CD4-positive, CD25-positive, alpha-beta regulatory T cell (primary cell): ENCODE measurements around the gene ITPKB. TPM values are rescaled to one million over a fixed set of nuclear protein-coding genes. Genes with fewer than 3 reads are reported as not detected.

Experiments
- ATAC-seq, 2 donors: fragments of 150-1000 bp; cut with Tn5 transposase; one replicate each; pipeline ENCODE4 v1.10.0; 2021; ENCODE audit warnings: low read depth in 2 of 2, moderate number of reproducible peaks in 2 of 2, moderate library complexity in 1 of 2
- DNase-seq, 3 donors: peaks; one replicate each; pipeline versions ENCODE4 v3.0.0 to v3.0.0-alpha.2; 2012 to 2022; ENCODE audit warnings: mixed read lengths in 1 of 3
- H3K27ac ChIP-seq: one replicate; pipeline ENCODE4 v1.7.0; 2013; ENCODE audit warnings: mild to moderate bottlenecking, low read length; ENCODE audit not compliant: insufficient read depth, poor library complexity, severe bottlenecking
- H3K27me3 ChIP-seq: one replicate; pipeline ENCODE4 v1.7.0; 2013; ENCODE audit warnings: low read length; ENCODE audit not compliant: control insufficient read depth, insufficient read depth
- H3K36me3 ChIP-seq: one replicate; pipeline ENCODE4 v1.7.0; 2013; ENCODE audit warnings: mild to moderate bottlenecking, low read length, moderate library complexity; ENCODE audit not compliant: control insufficient read depth, insufficient read depth
- H3K4me1 ChIP-seq: 2 replicates; pipeline ENCODE4 v1.7.0; 2013; ENCODE audit warnings: mild to moderate bottlenecking, low read length; ENCODE audit not compliant: insufficient read depth, control insufficient read depth, poor library complexity, severe bottlenecking
- H3K4me3 ChIP-seq: one replicate; pipeline ENCODE4 v1.7.0; 2013; ENCODE audit warnings: low read depth, mild to moderate bottlenecking, low read length, moderate library complexity
- H3K9me3 ChIP-seq, 2 experiments: 1 replicate in 1 of 2; 2 replicates in 1 of 2; pipeline ENCODE4 v1.7.0; 2013; ENCODE audit warnings: low read length in 2 of 2, mild to moderate bottlenecking in 1 of 2, moderate library complexity in 1 of 2; ENCODE audit not compliant: control insufficient read depth in 2 of 2
- H3K27ac Mint-ChIP-seq, 3 donors: one replicate each; pipeline ENCODE4 v1.8.0; 2020 to 2022; ENCODE audit warnings: mild to moderate bottlenecking in 3 of 3, mixed read lengths in 3 of 3, moderate library complexity in 2 of 3
- H3K27me3 Mint-ChIP-seq: one replicate; pipeline ENCODE4 v1.8.0; 2022; ENCODE audit warnings: mild to moderate bottlenecking, mixed read lengths
- H3K36me3 Mint-ChIP-seq: one replicate; pipeline ENCODE4 v1.8.0; 2020; ENCODE audit warnings: mixed read lengths
- H3K4me1 Mint-ChIP-seq, 4 donors: one replicate each; pipeline ENCODE4 v1.8.0; 2020 to 2022; ENCODE audit warnings: mixed read lengths in 4 of 4, mild to moderate bottlenecking in 1 of 4
- H3K4me3 Mint-ChIP-seq, 4 donors: one replicate each; pipeline ENCODE4 v1.8.0; 2020 to 2022; ENCODE audit warnings: mild to moderate bottlenecking in 4 of 4, mixed read lengths in 4 of 4, moderate library complexity in 3 of 4
- H3K9me3 Mint-ChIP-seq, 7 donors: one replicate each; pipeline ENCODE4 v1.8.0; 2020 to 2022; ENCODE audit warnings: mixed read lengths in 7 of 7, mild to moderate bottlenecking in 3 of 7, moderate library complexity in 2 of 7
- polyA plus RNA-seq, 4 donors: library from polyadenylated mRNA; unstranded; fragments of 300-500 nt; fragmentation: Illumina TruSeq; gene quantifications; one replicate each; pipeline ENCODE4 v1.2.3, GENCODE V29; 2021
- total RNA-seq: library from RNA; stranded (reverse); gene quantifications from one replicate; pipeline ENCODE4 v1.2.3, GENCODE V29; 2022

Gene ITPKB
- total and polyA plus RNA-seq, 5 donors from 2014 or later = 38.5 to 216 (median 48.0) TPM

- H3K4me3 Mint-ChIP-seq = peak overlapping the region; percentile 78 to 92 (median 86)
- H3K4me1 Mint-ChIP-seq = peaks cover 48 to 88% (median 64%) of the 10 kb centered on the region in 4 donors
Measured at GRCh38 chr1:226702318-226702956, 36.6 kb downstream of the ITPKB start.

DNA sequence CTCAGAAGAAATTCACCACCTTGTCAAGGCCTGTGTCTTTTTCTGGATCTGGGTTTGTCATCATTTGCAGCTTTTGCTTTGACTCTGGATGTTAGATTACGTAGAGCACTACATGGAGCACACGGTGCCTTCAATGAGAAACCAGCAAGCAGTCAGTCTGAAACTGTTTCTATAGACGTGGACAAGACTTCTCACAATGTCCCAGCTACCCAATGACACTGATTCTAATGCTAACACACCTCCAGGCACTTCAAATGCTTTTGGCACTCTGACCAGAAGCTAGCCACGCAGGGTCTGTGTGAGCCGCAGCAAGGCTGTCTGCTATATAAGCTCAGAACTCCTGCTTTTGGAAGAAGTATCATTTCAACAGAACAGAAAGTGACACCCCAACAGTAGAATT, 38.2 kb downstream of the ITPKB start:
- Mint-ChIP-seq H3K36me3 (peaks cover 24% of the 10 kb centered on the region), H3K9me3 (no peaks in the 10 kb centered on the region), H3K4me3 (peak overlapping the region; percentile 54 to 74 (median 67)), H3K27me3 (no peaks in the 10 kb centered on the region), H3K27ac (peak overlapping the region; percentile 87 to 93 (median 89)), H3K4me1 (peaks cover 53 to 93% (median 74%) of the 10 kb centered on the region in 4 donors)
- Histone ChIP-seq H3K27ac (peak overlapping the region; percentile 55), H3K9me3 (no peaks in the 10 kb centered on the region), H3K4me1 (peaks cover 83% of the 10 kb centered on the region), H3K27me3 (no peaks in the 10 kb centered on the region), H3K36me3 (peaks cover 38% of the 10 kb centered on the region), H3K4me3 (peak overlapping the region; percentile 26)
- DNase-seq = no peak
- no peak for ATAC-seq

More at GRCh38 chr1:226702318-226702956, 36.6 kb downstream of the ITPKB start:
- H3K27ac ChIP-seq = peak overlapping the region; percentile 94
- H3K36me3 ChIP-seq = peaks cover 38% of the 10 kb centered on the region
- peaks cover 70% of the 10 kb centered on the region for H3K4me1 ChIP-seq
- peak overlapping the region; percentile 86 for H3K4me3 ChIP-seq
- DNase-seq = no peak
- H3K27me3 ChIP-seq = no peaks in the 10 kb centered on the region
- peaks cover 16% of the 10 kb centered on the region for H3K36me3 Mint-ChIP-seq
- H3K27ac Mint-ChIP-seq = peak overlapping the region; percentile 85 to 93 (median 93)
- H3K9me3 ChIP-seq = no peaks in the 10 kb centered on the region
- no peaks in the 10 kb centered on the region for H3K9me3 Mint-ChIP-seq
- ATAC-seq = no peak
- H3K27me3 Mint-ChIP-seq = no peaks in the 10 kb centered on the region

DNA sequence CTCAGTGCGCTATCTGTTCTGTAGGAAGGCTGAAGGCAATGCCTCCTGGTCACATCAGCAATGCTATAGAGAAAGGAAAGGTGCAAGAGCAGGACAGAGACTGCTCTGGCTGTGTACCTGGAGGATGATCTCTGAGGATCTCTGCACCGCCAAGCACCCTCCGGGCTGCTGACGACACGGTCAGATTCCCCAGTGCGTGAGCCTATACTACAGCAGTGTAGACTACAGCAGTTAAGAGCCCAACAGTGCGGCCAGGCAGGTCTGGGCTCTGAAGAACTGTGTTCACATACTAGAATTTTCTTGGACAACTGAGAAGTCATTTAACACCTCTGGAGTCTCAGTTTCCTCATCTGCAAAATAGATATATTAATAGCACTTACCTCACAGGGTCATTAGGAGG, 39.9 kb downstream of the ITPKB start:
- peaks cover 24% of the 10 kb centered on the region for H3K36me3 Mint-ChIP-seq

GRCh38 chr1:226698659-226699058, 40.4 kb downstream of the ITPKB start:
- Mint-ChIP-seq H3K4me1 (peaks cover 35 to 92% (median 72%) of the 10 kb centered on the region in 4 donors), H3K36me3 (peaks cover 24% of the 10 kb centered on the region), H3K4me3 (peak overlapping the region in 2 of 4 donors; percentile 26 to 32), H3K27ac (peak overlapping the region; percentile 93 to 96 (median 94)), H3K9me3 (no peaks in the 10 kb centered on the region), H3K27me3 (no peaks in the 10 kb centered on the region)
- peaks cover 26% of the 10 kb centered on the region for H3K36me3 ChIP-seq
- no peaks in the 10 kb centered on the region for H3K9me3 ChIP-seq
- H3K4me3 ChIP-seq = no peak overlapping the region
- ATAC-seq = no peak
- H3K27me3 ChIP-seq = no peaks in the 10 kb centered on the region
- DNase-seq = no peak
- H3K4me1 ChIP-seq = peaks cover 81% of the 10 kb centered on the region
- H3K27ac ChIP-seq = peak overlapping the region; percentile 60

More for the DNA sequence above, 39.9 kb downstream of the ITPKB start:
- peak overlapping the region; percentile 24 for H3K27ac ChIP-seq
- peaks cover 81% of the 10 kb centered on the region for H3K4me1 ChIP-seq
- H3K27me3 Mint-ChIP-seq = no peaks in the 10 kb centered on the region
- peaks cover 39 to 92% (median 72%) of the 10 kb centered on the region in 4 donors for H3K4me1 Mint-ChIP-seq
- no peaks in the 10 kb centered on the region for H3K9me3 ChIP-seq
- H3K27me3 ChIP-seq = no peaks in the 10 kb centered on the region
- DNase-seq (no peak), ATAC-seq (no peak)
- peak overlapping the region; percentile 93 to 96 (median 94) for H3K27ac Mint-ChIP-seq
- peaks cover 26% of the 10 kb centered on the region for H3K36me3 ChIP-seq
- no peaks in the 10 kb centered on the region for H3K9me3 Mint-ChIP-seq
- no peak overlapping the region for H3K4me3 ChIP-seq
- peak overlapping the region; percentile 11 to 67 (median 39) for H3K4me3 Mint-ChIP-seq

- Histone ChIP-seq H3K9me3 (no peaks in the 10 kb centered on the region), H3K4me3 (no peak overlapping the region), H3K27me3 (no peaks in the 10 kb centered on the region), H3K27ac (peak overlapping the region; percentile 60), H3K4me1 (peaks cover 83% of the 10 kb centered on the region), H3K36me3 (peaks cover 26% of the 10 kb centered on the region)
- Mint-ChIP-seq H3K36me3 (peaks cover 28% of the 10 kb centered on the region), H3K27me3 (no peaks in the 10 kb centered on the region), H3K9me3 (no peaks in the 10 kb centered on the region), H3K4me1 (peaks cover 39 to 95% (median 76%) of the 10 kb centered on the region in 4 donors), H3K4me3 (peak overlapping the region in 3 of 4 donors; percentile 32 to 64 (median 51)), H3K27ac (peak overlapping the region; percentile 93 to 96 (median 94))
- DNase-seq = no peak
- no peak for ATAC-seq
Measured at GRCh38 chr1:226697929-226698544, 41.0 kb downstream of the ITPKB start.

DNA sequence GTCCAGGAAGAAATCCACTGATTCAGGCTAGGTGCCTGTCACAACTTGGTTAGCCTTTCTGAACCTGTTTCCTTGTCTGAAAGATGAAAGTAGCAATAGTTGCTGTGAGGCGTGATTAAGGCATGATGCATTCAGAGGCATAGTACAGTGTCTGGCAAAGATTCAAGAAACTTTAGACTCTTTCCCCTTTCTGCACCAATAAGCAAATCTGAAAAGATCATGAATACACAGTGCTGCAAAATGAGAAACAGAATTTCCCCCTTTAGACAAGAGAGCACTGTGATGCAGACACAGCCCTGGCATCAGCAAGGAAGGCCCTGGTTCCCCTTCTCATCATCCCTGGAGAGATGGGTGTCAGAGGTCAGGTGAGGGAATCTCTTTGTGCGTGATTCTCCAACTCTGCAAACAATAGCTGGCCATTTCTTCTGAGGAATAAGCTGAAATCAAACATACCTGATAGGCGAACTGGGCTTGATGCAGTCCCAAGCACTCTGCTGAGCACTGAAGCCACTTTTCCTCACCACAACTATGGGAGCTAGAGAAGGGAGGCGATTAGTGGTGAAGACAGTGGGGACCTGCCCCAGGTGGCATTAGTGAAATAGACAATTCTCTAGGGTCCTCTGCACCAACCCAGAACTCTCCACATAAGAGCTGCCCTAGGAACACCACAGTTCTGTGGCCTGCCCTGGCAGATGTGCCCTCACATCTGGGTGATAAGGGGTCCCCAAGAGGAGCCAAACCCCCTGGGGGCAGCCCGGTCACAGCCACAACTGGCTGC, 41.7 kb downstream of the ITPKB start:
- peaks cover 83% of the 10 kb centered on the region for H3K4me1 ChIP-seq
- no peaks in the 10 kb centered on the region for H3K27me3 ChIP-seq
- DNase-seq (no peak), ATAC-seq (peak; percentile 67 to 75)
- H3K36me3 ChIP-seq = peaks cover 30% of the 10 kb centered on the region
- Mint-ChIP-seq H3K27me3 (no peaks in the 10 kb centered on the region), H3K4me3 (peak overlapping the region; percentile 32 to 64 (median 50)), H3K27ac (peak overlapping the region; percentile 93 to 96 (median 94)), H3K9me3 (no peaks in the 10 kb centered on the region), H3K36me3 (peaks cover 32% of the 10 kb centered on the region), H3K4me1 (peaks cover 32 to 95% (median 77%) of the 10 kb centered on the region in 4 donors)
- H3K9me3 ChIP-seq = no peaks in the 10 kb centered on the region
- no peak overlapping the region for H3K4me3 ChIP-seq
- peak overlapping the region; percentile 60 for H3K27ac ChIP-seq

DNA sequence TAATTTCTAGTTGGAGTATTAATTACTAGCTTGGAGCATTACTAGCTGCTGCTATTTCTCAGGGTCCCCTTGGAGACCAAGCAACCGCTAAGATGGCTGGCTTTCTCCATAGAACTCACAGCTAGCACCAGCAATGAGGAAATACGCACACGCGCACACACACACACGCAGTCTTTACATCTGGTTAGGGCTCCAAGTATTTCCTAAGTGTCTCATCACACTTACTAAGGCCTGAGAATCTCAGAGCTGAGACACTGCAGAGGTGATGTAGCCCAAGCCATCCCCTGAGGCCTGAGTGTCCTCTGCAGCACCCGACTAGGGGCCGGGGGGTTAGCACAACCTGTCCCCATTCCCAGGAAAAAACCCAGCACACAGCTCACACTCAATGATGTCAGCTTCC, 42.5 kb downstream of the ITPKB start:
- peak overlapping the region in 2 of 4 donors; percentile 39 to 64 for H3K4me3 Mint-ChIP-seq
- H3K27ac ChIP-seq = peak overlapping the region; percentile 60
- peaks cover 35 to 95% (median 80%) of the 10 kb centered on the region in 4 donors for H3K4me1 Mint-ChIP-seq
- ATAC-seq = no peak
- H3K27ac Mint-ChIP-seq = peak overlapping the region; percentile 93 to 96 (median 94)
- no peaks in the 10 kb centered on the region for H3K9me3 ChIP-seq
- H3K4me1 ChIP-seq = peaks cover 83% of the 10 kb centered on the region
- no peaks in the 10 kb centered on the region for H3K27me3 Mint-ChIP-seq
- H3K9me3 Mint-ChIP-seq = no peaks in the 10 kb centered on the region
- peaks cover 36% of the 10 kb centered on the region for H3K36me3 ChIP-seq
- H3K4me3 ChIP-seq = no peak overlapping the region
- H3K36me3 Mint-ChIP-seq = peaks cover 32% of the 10 kb centered on the region
- no peak for DNase-seq
- no peaks in the 10 kb centered on the region for H3K27me3 ChIP-seq
